ENCODE data around the gene VPS9D1.

The VPS9D1 gene

DNA sequence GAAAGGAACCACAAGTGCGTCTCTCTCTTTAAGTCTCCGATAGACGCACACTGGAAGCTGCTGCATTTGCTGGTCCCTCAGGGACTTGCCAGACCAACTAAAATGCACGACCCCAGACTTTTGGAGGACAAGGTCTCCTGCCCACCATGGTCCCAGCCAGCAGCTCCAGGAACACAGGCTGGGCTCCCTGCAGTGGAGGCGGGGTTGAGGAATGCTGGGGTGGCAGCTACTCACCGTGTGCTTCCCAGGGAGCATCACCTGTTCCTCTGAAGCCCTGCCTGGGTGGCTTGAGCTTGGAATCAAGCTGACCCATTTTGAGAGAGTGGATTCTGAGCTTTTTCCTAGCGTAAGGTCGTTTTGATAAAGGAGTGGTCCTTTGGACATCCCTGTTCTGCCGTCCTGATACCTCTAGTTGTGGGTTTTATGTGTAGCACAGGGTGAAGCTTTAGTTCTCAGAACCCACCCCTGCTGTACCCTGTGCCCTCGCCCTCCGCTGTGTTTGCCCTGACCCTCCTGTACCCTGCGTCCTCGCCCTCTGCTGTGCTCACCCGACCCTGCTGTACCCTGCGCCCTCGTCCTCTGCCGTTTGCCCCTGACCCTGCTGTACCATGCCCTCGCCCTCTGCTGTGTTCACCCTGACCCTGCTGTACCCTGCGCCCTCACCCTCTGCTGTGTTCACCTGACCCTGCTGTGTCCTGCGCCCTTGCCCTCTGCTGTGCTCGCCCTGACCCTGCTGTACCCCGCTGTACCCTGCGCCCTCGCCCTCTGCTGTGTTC is 11.6 kb upstream of the VPS9D1 start:
- H3F3A ChIP-seq (ENCODE audit: insufficient read depth, low read length) = no peaks in the 10 kb centered on the region
- H3K36me3 ChIP-seq (ENCODE audit: insufficient read depth, low read length) = peaks cover 79% of the 10 kb centered on the region
- H3K79me2 ChIP-seq (ENCODE audit: insufficient read depth, low read length) = no peaks in the 10 kb centered on the region
- no peaks in the 10 kb centered on the region for H3K9me3 ChIP-seq (ENCODE audit: low read length)
- H3K27ac ChIP-seq (ENCODE audit: low read depth, low read length, poor library complexity, severe bottlenecking) = no peak overlapping the region
- H3K9me2 ChIP-seq (ENCODE audit: low read depth, low read length) = no peaks in the 10 kb centered on the region
- H3K4me2 ChIP-seq (ENCODE audit: low read length) = no peak overlapping the region
- no peak for TF ChIP-seq EZH2 (IDR thresholded peaks at IDR 0.05; ENCODE audit: borderline replicate concordance, low read length)
- TF ChIP-seq, protein P1, sequence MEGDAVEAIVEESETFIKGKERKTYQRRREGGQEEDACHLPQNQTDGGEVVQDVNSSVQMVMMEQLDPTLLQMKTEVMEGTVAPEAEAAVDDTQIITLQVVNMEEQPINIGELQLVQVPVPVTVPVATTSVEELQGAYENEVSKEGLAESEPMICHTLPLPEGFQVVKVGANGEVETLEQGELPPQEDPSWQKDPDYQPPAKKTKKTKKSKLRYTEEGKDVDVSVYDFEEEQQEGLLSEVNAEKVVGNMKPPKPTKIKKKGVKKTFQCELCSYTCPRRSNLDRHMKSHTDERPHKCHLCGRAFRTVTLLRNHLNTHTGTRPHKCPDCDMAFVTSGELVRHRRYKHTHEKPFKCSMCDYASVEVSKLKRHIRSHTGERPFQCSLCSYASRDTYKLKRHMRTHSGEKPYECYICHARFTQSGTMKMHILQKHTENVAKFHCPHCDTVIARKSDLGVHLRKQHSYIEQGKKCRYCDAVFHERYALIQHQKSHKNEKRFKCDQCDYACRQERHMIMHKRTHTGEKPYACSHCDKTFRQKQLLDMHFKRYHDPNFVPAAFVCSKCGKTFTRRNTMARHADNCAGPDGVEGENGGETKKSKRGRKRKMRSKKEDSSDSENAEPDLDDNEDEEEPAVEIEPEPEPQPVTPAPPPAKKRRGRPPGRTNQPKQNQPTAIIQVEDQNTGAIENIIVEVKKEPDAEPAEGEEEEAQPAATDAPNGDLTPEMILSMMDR (IDR thresholded peaks at IDR 0.05; ENCODE audit: low read length) = no peak
- H3K27me3 ChIP-seq (ENCODE audit: insufficient read depth, low read length) = no peaks in the 10 kb centered on the region
- no peaks in the 10 kb centered on the region for H4K20me1 ChIP-seq (ENCODE audit: insufficient read depth, low read length)
- H2AFZ ChIP-seq (ENCODE audit: low read length) = no peak overlapping the region
- H3K4me1 ChIP-seq (ENCODE audit: insufficient read depth, low read length, severe bottlenecking) = no peaks in the 10 kb centered on the region
- H3K9ac ChIP-seq (ENCODE audit: low read length) = no peak overlapping the region
- no peak overlapping the region for H3K4me3 ChIP-seq (ENCODE audit: low read depth, low read length, poor library complexity, severe bottlenecking)

DNA sequence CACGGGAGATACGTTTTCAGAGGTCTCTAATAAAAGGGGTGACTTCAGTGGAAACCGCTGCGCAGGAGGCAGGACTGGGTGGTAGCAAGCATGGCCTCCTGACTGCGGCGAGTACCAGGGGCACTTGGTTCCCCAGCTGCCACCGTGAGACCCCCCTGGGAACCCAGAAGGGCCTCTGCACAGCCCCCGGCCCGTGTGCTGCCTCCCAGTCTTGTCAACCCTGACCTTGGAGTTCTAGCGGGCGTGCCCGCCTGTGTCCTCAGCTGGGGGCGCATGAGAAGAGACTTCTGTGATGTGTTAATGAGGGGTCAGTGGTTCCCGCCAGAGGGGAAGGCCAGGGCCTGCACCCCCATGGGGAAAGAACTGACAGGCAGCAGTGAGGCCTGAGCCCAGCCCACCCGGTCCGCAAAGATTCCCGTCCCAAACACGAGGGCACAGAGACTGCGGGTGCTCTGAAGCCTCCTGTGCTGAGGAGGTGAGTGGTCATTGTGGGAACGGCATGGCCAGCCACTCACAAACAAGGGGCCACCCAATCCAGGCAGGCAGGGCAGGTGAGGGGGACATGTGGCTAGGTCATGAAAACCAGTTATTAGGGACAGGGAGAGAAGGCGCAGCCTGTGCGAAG is 10.0 kb upstream of the VPS9D1 start:
- Histone ChIP-seq H2AFZ (ENCODE audit: low read length) (no peak overlapping the region), H3F3A (ENCODE audit: insufficient read depth, low read length) (no peaks in the 10 kb centered on the region), H3K9me2 (ENCODE audit: low read depth, low read length) (no peaks in the 10 kb centered on the region), H3K4me1 (ENCODE audit: insufficient read depth, low read length, severe bottlenecking) (no peaks in the 10 kb centered on the region), H3K4me3 (ENCODE audit: low read depth, low read length, poor library complexity, severe bottlenecking) (no peak overlapping the region), H3K27me3 (ENCODE audit: insufficient read depth, low read length) (no peaks in the 10 kb centered on the region), H3K4me2 (ENCODE audit: low read length) (no peak overlapping the region), H3K79me2 (ENCODE audit: insufficient read depth, low read length) (no peaks in the 10 kb centered on the region), H3K36me3 (ENCODE audit: insufficient read depth, low read length) (peaks cover 67% of the 10 kb centered on the region), H3K27ac (ENCODE audit: low read depth, low read length, poor library complexity, severe bottlenecking) (no peak overlapping the region), H4K20me1 (ENCODE audit: insufficient read depth, low read length) (no peaks in the 10 kb centered on the region), H3K9me3 (ENCODE audit: low read length) (no peaks in the 10 kb centered on the region), H3K9ac (ENCODE audit: low read length) (no peak overlapping the region)
- TF ChIP-seq, protein P1 (IDR thresholded peaks at IDR 0.05; ENCODE audit: low read length) = no peak
- TF ChIP-seq EZH2 (IDR thresholded peaks at IDR 0.05; ENCODE audit: borderline replicate concordance, low read length) = no peak

DNA sequence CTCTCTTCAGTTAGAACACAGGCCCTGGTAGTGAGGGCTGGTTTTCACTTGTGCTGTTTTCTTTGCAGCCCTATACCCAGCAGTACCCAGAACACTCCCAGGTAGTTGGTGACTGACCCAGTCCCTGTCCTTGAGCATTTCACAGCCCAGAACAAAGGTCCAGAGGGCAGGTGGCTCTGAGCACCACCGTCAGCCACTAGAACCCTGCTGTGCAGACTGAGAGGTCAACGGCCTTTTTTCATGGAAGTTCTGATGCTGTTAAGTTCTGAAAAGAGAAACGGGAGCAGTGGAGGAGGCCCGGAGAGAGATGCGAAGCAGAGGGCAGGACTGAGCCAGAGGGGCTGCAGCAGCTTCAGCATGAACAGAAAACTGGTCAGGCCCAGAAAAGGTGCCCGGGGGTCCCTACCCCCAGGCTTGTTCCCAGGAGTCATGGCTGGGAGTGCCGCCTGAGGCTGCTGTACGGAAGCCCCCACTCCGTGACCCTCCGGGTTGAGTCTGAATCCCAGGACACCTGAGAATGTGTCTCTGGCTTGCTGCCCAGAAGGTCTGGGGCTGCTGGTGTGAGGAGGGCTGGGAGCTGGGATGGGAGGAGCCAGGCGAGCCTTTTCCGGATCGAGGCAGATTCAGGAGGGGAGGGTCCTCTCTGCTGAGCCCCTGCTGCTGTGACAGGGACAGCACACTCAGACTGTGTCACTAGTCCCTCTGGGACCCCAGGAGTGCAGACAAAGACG is 9.3 kb upstream of the VPS9D1 start:
- no peaks in the 10 kb centered on the region for H3K27me3 ChIP-seq (ENCODE audit: insufficient read depth, low read length)
- no peak overlapping the region for H3K4me3 ChIP-seq (ENCODE audit: low read depth, low read length, poor library complexity, severe bottlenecking)
- H2AFZ ChIP-seq (ENCODE audit: low read length) = no peak overlapping the region
- H3K4me2 ChIP-seq (ENCODE audit: low read length) = no peak overlapping the region
- H3K27ac ChIP-seq (ENCODE audit: low read depth, low read length, poor library complexity, severe bottlenecking) = no peak overlapping the region
- H3K79me2 ChIP-seq (ENCODE audit: insufficient read depth, low read length) = no peaks in the 10 kb centered on the region
- peaks cover 60% of the 10 kb centered on the region for H3K36me3 ChIP-seq (ENCODE audit: insufficient read depth, low read length)
- no peaks in the 10 kb centered on the region for H4K20me1 ChIP-seq (ENCODE audit: insufficient read depth, low read length)
- no peaks in the 10 kb centered on the region for H3K9me2 ChIP-seq (ENCODE audit: low read depth, low read length)
- H3K9me3 ChIP-seq (ENCODE audit: low read length) = no peaks in the 10 kb centered on the region
- no peak for TF ChIP-seq EZH2 (IDR thresholded peaks at IDR 0.05; ENCODE audit: borderline replicate concordance, low read length)
- TF ChIP-seq, protein P1 (IDR thresholded peaks at IDR 0.05; ENCODE audit: low read length) = no peak
- H3K9ac ChIP-seq (ENCODE audit: low read length) = no peak overlapping the region
- H3K4me1 ChIP-seq (ENCODE audit: insufficient read depth, low read length, severe bottlenecking) = no peaks in the 10 kb centered on the region
- no peaks in the 10 kb centered on the region for H3F3A ChIP-seq (ENCODE audit: insufficient read depth, low read length)

Measured in OCI-LY1 (cell line).